WTC11 (cell line): ENCODE data around the gene KLHL33. TPM values are rescaled to one million over a fixed set of nuclear protein-coding genes. Genes with fewer than 3 reads are reported as not detected.

Experiments
- ATAC-seq: fragments of 200-7000 bp; cut with Tn5 transposase; 2 replicates; pipeline ENCODE4 v1.10.0; 2021; ENCODE audit warnings: mild to moderate bottlenecking, moderate library complexity
- CTCF ChIA-PET: fragments of 300-600 bp; sonication (Branson Sonifier 250); formaldehyde crosslinking; loops from one replicate; lab custom pipeline; 2021; ENCODE audit warnings: antibody characterized with exemption; lab: Charles Lee
- POLR2A ChIA-PET: fragments of 350-600 bp; sonication (Branson Sonifier 250); formaldehyde crosslinking; loops from one replicate; lab custom pipeline; 2021; ENCODE audit warnings: antibody characterized with exemption; lab: Charles Lee
- DNase-seq: peaks from one replicate; pipeline ENCODE4 v3.0.0; 2021; ENCODE audit warnings: low spot score
- H3K27ac Mint-ChIP-seq: 2 replicates; pipeline ENCODE4 v1.8.0; 2021; ENCODE audit warnings: mixed read lengths
- H3K27me3 Mint-ChIP-seq: 2 replicates; pipeline ENCODE4 v1.8.0; 2021; ENCODE audit warnings: low read depth, mild to moderate bottlenecking, moderate library complexity, mixed read lengths
- H3K36me3 Mint-ChIP-seq: 2 replicates; pipeline ENCODE4 v1.8.0; 2021; ENCODE audit warnings: mixed read lengths
- H3K4me1 Mint-ChIP-seq: 2 replicates; pipeline ENCODE4 v1.8.0; 2022; ENCODE audit warnings: mixed read lengths
- H3K4me3 Mint-ChIP-seq: 2 replicates; pipeline ENCODE4 v1.8.0; 2021; ENCODE audit warnings: mild to moderate bottlenecking, moderate library complexity, mixed read lengths
- H3K9me3 Mint-ChIP-seq: 2 replicates; pipeline ENCODE4 v1.8.0; 2021; ENCODE audit warnings: mixed read lengths
- CREM ChIP-seq: sonication (generic); formaldehyde crosslinking; IDR thresholded peaks from 2 replicates; pipeline ENCODE4 v1.8.1; 2022; ENCODE audit warnings: mild to moderate bottlenecking, missing genetic modification reagents, moderate library complexity
- GRHL2 ChIP-seq: fragments of 250-450 bp; sonication (Bioruptor Pico); IDR thresholded peaks from 2 replicates; pipeline ENCODE4 v1.8.0; 2022; ENCODE audit warnings: mild to moderate bottlenecking, moderate library complexity; ENCODE audit not compliant: insufficient replicate concordance, severe bottlenecking
- KAT7 ChIP-seq: sonication (generic); formaldehyde crosslinking; IDR thresholded peaks from 2 replicates; pipeline ENCODE4 v1.8.1; 2023; ENCODE audit warnings: missing genetic modification reagents, mild to moderate bottlenecking, borderline replicate concordance
- MYBL2 ChIP-seq: sonication (generic); formaldehyde crosslinking; IDR thresholded peaks from 2 replicates; pipeline ENCODE4 v1.8.1; 2023; ENCODE audit warnings: mild to moderate bottlenecking, moderate library complexity, missing genetic modification reagents
- SOX15 ChIP-seq: fragments of 250-450 bp; sonication (Bioruptor Pico); IDR thresholded peaks from 2 replicates; pipeline ENCODE4 v1.9.0; 2021; ENCODE audit warnings: mild to moderate bottlenecking
- ZNF121 ChIP-seq: sonication (generic); formaldehyde crosslinking; IDR thresholded peaks from 2 replicates; pipeline ENCODE4 v1.8.0; 2023; ENCODE audit warnings: missing genetic modification reagents
- ZNF396 ChIP-seq: fragments of 250-450 bp; sonication (Bioruptor Pico); IDR thresholded peaks from 2 replicates; pipeline ENCODE4 v1.8.0; 2021; ENCODE audit warnings: mild to moderate bottlenecking, moderate library complexity, borderline replicate concordance
- ZNF671 ChIP-seq: fragments of 250-450 bp; sonication (Bioruptor Pico); IDR thresholded peaks from 2 replicates; pipeline ENCODE4 v1.8.0; 2021; ENCODE audit warnings: mild to moderate bottlenecking
- total RNA-seq: library from RNA; stranded (reverse); gene quantifications from 3 replicates; pipeline ENCODE4 v1.2.3, GENCODE V29; 2021
- TF ChIP-seq, protein P1 (sequence below): fragments of 250-450 bp; sonication (Bioruptor Pico); conservative IDR thresholded peaks from 2 replicates; pipeline ENCODE4 v1.9.0; 2021; ENCODE audit warnings: mild to moderate bottlenecking
- TF ChIP-seq, protein P2 (sequence below): sonication (generic); formaldehyde crosslinking; IDR thresholded peaks from 2 replicates; pipeline ENCODE4 v1.8.0; 2023; ENCODE audit warnings: missing genetic modification reagents
- TF ChIP-seq, protein P3 (sequence below): fragments of 250-450 bp; sonication (Bioruptor Pico); IDR thresholded peaks from 2 replicates; pipeline ENCODE4 v1.9.0; 2021; ENCODE audit warnings: mild to moderate bottlenecking, borderline replicate concordance
- TF ChIP-seq, protein P4 (sequence below): fragments of 200-600 bp; IDR thresholded peaks from 2 replicates; pipeline ENCODE4 v1.8.0; 2022; ENCODE audit warnings: antibody characterized with exemption
- TF ChIP-seq, protein P5 (sequence below): fragments of 250-450 bp; sonication (Bioruptor Pico); IDR thresholded peaks from 2 replicates; pipeline ENCODE4 v1.9.0; 2021; ENCODE audit warnings: moderate library complexity, mild to moderate bottlenecking, inconsistent platforms, borderline replicate concordance
- TF ChIP-seq, protein P6 (sequence below): sonication (generic); formaldehyde crosslinking; IDR thresholded peaks from 2 replicates; pipeline ENCODE4 v1.8.0; 2022; ENCODE audit warnings: mild to moderate bottlenecking, missing genetic modification reagents

The KLHL33 gene
- total RNA-seq, 1 experiment from 2014 or later = 0.17 TPM

DNA sequence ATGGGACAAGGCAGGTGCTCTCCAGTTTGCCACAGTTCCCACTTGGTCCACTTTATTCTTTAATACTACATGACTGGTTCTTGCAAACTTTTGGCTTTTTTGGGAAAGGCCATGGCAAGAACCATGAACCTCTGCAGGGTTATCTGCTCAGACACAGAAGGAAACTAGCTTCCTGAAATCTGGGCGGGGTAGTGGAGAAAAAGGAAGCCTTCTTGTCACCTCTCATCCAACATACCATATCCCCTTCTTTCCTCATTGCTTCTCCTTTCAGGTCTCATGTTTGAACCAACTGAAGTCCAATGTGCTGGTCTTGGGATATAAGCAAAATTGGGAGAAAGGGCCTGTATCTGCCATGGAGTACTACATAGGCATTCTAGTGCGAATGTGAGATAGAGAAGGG lies 5.5 kb upstream of the KLHL33 start (continued):
- TF ChIP-seq GRHL2 (CRISPR knock-in tag) = no peak
- TF ChIP-seq, protein P1, sequence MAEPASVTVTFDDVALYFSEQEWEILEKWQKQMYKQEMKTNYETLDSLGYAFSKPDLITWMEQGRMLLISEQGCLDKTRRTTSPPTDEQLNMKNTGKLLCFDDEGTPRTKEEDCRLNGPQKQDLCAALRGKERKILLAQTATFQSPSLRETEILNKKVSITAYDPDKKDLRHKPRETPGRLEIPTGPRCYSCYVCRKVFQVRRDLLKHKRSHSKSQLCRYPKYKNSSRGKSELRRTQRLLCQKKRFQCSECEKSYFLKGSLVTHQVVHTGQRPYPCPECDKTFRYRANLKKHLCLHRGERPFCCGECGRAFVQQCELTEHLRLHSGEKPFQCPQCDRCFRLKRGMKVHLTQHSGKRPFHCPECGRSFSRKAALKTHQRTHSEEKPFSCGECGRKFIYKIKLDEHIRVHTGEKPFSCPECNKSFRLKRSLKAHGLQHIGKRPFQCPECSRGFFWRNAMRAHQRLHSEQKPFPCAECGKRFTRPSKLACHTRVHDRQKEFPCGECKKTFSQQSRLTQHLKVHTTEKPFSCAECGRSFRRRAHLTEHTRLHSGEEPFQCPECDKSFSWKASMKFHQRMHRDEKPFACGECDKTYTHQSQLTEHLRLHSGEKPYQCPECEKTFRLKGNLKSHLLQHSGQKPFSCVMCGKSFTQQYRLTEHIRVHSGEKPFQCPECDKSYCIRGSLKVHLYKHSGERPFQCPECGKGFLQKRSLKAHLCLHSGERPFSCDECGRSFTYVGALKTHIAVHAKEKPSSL = no peak
- TF ChIP-seq, all 79 proteins: peak for 0

DNA sequence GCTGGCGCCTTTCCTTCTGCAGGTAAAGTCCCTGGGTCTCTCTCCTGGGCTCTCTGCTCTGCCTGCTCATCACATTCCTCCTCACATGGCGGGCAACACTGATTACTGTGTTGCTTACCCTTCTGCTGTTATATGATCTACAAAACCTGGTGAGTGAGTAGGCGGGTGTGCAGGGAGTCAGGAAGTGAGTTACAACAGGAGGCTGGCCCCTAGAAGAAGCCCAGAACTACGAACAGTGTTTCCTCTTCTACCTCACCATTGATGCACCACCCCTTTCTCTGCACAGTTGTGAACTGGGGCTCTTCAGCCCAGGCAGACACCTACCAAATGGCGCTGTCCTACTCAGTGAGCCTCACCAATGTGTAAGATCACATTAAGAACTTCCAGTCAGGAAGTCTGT lies 4.9 kb upstream of the KLHL33 start:
- Mint-ChIP-seq H3K36me3 (peaks cover 9% of the 10 kb centered on the region), H3K27me3 (peaks cover 11% of the 10 kb centered on the region), H3K4me1 (no peaks in the 10 kb centered on the region; the same call in 1 of the 2 replicates), H3K4me3 (no peak overlapping the region), H3K9me3 (peaks cover 7% of the 10 kb centered on the region), H3K27ac (no peak overlapping the region)
- CTCF ChIA-PET = interaction anchor here (1.4 kb wide), 1 partner anchor 217 kb away, joined by 3 read pairs; no protein-coding TSS in a partner anchor
- TF ChIP-seq, protein P2, sequence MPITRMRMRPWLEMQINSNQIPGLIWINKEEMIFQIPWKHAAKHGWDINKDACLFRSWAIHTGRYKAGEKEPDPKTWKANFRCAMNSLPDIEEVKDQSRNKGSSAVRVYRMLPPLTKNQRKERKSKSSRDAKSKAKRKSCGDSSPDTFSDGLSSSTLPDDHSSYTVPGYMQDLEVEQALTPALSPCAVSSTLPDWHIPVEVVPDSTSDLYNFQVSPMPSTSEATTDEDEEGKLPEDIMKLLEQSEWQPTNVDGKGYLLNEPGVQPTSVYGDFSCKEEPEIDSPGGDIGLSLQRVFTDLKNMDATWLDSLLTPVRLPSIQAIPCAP (CRISPR knock-in tag) = no peak
- TF ChIP-seq SOX15 (CRISPR knock-in tag) = no peak
- TF ChIP-seq, protein P3, sequence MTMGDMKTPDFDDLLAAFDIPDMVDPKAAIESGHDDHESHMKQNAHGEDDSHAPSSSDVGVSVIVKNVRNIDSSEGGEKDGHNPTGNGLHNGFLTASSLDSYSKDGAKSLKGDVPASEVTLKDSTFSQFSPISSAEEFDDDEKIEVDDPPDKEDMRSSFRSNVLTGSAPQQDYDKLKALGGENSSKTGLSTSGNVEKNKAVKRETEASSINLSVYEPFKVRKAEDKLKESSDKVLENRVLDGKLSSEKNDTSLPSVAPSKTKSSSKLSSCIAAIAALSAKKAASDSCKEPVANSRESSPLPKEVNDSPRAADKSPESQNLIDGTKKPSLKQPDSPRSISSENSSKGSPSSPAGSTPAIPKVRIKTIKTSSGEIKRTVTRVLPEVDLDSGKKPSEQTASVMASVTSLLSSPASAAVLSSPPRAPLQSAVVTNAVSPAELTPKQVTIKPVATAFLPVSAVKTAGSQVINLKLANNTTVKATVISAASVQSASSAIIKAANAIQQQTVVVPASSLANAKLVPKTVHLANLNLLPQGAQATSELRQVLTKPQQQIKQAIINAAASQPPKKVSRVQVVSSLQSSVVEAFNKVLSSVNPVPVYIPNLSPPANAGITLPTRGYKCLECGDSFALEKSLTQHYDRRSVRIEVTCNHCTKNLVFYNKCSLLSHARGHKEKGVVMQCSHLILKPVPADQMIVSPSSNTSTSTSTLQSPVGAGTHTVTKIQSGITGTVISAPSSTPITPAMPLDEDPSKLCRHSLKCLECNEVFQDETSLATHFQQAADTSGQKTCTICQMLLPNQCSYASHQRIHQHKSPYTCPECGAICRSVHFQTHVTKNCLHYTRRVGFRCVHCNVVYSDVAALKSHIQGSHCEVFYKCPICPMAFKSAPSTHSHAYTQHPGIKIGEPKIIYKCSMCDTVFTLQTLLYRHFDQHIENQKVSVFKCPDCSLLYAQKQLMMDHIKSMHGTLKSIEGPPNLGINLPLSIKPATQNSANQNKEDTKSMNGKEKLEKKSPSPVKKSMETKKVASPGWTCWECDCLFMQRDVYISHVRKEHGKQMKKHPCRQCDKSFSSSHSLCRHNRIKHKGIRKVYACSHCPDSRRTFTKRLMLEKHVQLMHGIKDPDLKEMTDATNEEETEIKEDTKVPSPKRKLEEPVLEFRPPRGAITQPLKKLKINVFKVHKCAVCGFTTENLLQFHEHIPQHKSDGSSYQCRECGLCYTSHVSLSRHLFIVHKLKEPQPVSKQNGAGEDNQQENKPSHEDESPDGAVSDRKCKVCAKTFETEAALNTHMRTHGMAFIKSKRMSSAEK (CRISPR knock-in tag) = no peak
- TF ChIP-seq, protein P4, sequence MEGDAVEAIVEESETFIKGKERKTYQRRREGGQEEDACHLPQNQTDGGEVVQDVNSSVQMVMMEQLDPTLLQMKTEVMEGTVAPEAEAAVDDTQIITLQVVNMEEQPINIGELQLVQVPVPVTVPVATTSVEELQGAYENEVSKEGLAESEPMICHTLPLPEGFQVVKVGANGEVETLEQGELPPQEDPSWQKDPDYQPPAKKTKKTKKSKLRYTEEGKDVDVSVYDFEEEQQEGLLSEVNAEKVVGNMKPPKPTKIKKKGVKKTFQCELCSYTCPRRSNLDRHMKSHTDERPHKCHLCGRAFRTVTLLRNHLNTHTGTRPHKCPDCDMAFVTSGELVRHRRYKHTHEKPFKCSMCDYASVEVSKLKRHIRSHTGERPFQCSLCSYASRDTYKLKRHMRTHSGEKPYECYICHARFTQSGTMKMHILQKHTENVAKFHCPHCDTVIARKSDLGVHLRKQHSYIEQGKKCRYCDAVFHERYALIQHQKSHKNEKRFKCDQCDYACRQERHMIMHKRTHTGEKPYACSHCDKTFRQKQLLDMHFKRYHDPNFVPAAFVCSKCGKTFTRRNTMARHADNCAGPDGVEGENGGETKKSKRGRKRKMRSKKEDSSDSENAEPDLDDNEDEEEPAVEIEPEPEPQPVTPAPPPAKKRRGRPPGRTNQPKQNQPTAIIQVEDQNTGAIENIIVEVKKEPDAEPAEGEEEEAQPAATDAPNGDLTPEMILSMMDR = no peak
- TF ChIP-seq ZNF396 (CRISPR knock-in tag) = no peak
- TF ChIP-seq MYBL2 (CRISPR knock-in tag) = no peak
- no peak for TF ChIP-seq KAT7 (CRISPR knock-in tag)
- no peak for TF ChIP-seq ZNF121 (CRISPR knock-in tag)
- TF ChIP-seq, protein P5, sequence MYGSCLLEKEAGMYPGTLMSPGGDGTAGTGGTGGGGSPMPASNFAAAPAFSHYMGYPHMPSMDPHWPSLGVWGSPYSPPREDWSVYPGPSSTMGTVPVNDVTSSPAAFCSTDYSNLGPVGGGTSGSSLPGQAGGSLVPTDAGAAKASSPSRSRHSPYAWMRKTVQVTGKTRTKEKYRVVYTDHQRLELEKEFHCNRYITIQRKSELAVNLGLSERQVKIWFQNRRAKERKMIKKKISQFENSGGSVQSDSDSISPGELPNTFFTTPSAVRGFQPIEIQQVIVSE (CRISPR knock-in tag) = no peak
- TF ChIP-seq, protein P6, sequence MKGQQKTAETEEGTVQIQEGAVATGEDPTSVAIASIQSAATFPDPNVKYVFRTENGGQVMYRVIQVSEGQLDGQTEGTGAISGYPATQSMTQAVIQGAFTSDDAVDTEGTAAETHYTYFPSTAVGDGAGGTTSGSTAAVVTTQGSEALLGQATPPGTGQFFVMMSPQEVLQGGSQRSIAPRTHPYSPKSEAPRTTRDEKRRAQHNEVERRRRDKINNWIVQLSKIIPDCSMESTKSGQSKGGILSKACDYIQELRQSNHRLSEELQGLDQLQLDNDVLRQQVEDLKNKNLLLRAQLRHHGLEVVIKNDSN = no peak
- TF ChIP-seq CREM = no peak
- TF ChIP-seq ZNF671 (CRISPR knock-in tag) = no peak
- POLR2A ChIA-PET = no interaction called here
- ATAC-seq (peak; percentile 87), DNase-seq (no peak)
